ENCODE results near the gene TPGS1.
A peak's percentile ranks its signal among the peaks of the same experiment; 100 is the strongest.

The TPGS1 gene

GRCh38 chr19:519449-519865 is 12.2 kb downstream of the TPGS1 start:
- DNase-seq (ENCODE audit: low read depth): no peak

- DNase-seq (ENCODE audit: low read depth): no peak
Measured at GRCh38 chr19:522726-523125, 15.4 kb downstream of the TPGS1 start.

- DNase-seq (ENCODE audit: low read depth): no peak
Measured at GRCh38 chr19:524062-524674, 16.9 kb downstream of the TPGS1 start.

GRCh38 chr19:525029-525428 is 17.7 kb downstream of the TPGS1 start:
- DNase-seq (ENCODE audit: low read depth): no peak

GRCh38 chr19:525857-526419 is 18.6 kb downstream of the TPGS1 start:
- no peak for DNase-seq (ENCODE audit: low read depth)

GRCh38 chr19:530134-531008 is 23.1 kb downstream of the TPGS1 start:
- DNase-seq (ENCODE audit: low read depth): no peak

GRCh38 chr19:531009-531752 is 23.9 kb downstream of the TPGS1 start:
- peak; percentile 93 for DNase-seq (ENCODE audit: low read depth)

- DNase-seq (ENCODE audit: low read depth): no peak
Measured at GRCh38 chr19:531753-532560, 24.7 kb downstream of the TPGS1 start, which contains the start of gene CDC34. CDC34 (plus strand) TSS chr19:531760; CDS start chr19:531932, 172 bp downstream.

- DNase-seq (ENCODE audit: low read depth): no peak
Measured at GRCh38 chr19:532561-533363, 25.5 kb downstream of the TPGS1 start.

- no peak for DNase-seq (ENCODE audit: low read depth)
Measured at GRCh38 chr19:533364-534058, 26.2 kb downstream of the TPGS1 start.

GRCh38 chr19:534088-534487 is 26.8 kb downstream of the TPGS1 start:
- no peak for DNase-seq (ENCODE audit: low read depth)

- DNase-seq (ENCODE audit: low read depth): no peak
Measured at GRCh38 chr19:535017-535835, 27.9 kb downstream of the TPGS1 start.

GRCh38 chr19:536031-536880 is 29.0 kb downstream of the TPGS1 start:
- no peak for DNase-seq (ENCODE audit: low read depth)

GRCh38 chr19:536881-537404 is 29.6 kb downstream of the TPGS1 start:
- DNase-seq (ENCODE audit: low read depth): no peak

- no peak for DNase-seq (ENCODE audit: low read depth)
Measured at GRCh38 chr19:538641-539428, 31.5 kb downstream of the TPGS1 start.

GRCh38 chr19:539429-540030 is 32.2 kb downstream of the TPGS1 start:
- DNase-seq (ENCODE audit: low read depth): no peak
